ENCODE measurements around the gene RTRAF. TPM values are rescaled to one million over a fixed set of nuclear protein-coding genes. Genes with fewer than 3 reads are reported as not detected.

Gene RTRAF
- total RNA-seq, 1 experiment from 2014 or later = 190 TPM

DNA sequence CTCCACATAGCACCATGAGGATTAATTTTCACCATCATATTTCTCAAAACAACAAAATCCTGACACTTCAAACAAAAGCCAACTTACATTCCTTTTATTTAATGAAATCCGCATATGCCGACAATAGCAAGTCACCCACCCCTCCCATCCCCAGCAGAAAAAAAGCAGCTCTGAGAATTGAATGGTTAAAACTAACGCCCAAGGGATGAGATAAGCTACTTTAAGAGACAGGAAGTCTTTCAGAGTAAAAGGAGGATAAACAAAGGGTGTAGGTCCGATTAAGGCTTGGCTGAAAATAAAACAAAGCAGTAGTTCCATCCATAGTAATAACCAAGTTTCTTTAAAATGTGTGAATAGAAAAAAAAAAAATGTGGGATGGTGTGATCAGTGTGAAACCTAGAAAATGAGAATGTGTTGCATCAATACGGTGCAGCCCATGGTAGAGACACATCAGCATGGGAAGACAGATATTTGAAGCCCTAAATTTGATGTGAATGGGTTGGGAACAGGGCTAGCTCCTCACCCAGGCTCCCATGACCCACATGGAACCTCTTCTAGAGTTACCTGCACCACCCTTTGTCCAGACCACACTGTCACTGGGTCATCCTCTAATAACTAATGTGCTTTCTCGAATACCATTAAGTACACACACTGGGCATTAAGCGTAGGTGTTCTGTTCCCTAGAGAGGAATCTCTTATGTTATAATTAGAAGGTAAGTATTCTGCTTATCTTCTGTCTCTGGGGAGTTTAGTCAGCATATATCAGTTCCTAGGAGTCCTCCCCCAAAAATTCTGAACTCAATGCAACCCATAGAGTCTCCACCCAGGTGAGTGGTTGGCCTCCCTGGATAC lies 31.7 kb downstream of the RTRAF start:
- no TSS peak for BruUV-seq (replicated peaks)
- POLR2A ChIA-PET = no interaction called here
- intact Hi-C loops (cut with micrococcal nuclease) = no loop called here
- ATAC-seq (no peak), DNase-seq (ENCODE audit: low read depth, low spot score) (no peak)
- H3K36me3 ChIP-seq (ENCODE audit: control insufficient read depth in 1 of 2, insufficient read depth in 2 of 2, low read length in 2 of 2) = no peaks in the 10 kb centered on the region
- H3K27ac ChIP-seq (ENCODE audit: low read depth, low read length) = no peak overlapping the region
- H3K9me3 ChIP-seq (ENCODE audit: control insufficient read depth in 1 of 2, insufficient read depth in 1 of 2, low read depth in 1 of 2, low read length in 2 of 2) = no peaks in the 10 kb centered on the region
- no peaks in the 10 kb centered on the region for H3K9me2 ChIP-seq (ENCODE audit: insufficient read depth)
- H3K9ac ChIP-seq (ENCODE audit: low read length) = no peak overlapping the region
- TF ChIP-seq EZH2 (IDR thresholded peaks at IDR 0.05) = no peak
- H2AFZ ChIP-seq (ENCODE audit: low read depth, low read length, poor library complexity, severe bottlenecking) = no peak overlapping the region
- CTCF ChIA-PET = no interaction called here
- H3K27me3 ChIP-seq (ENCODE audit: insufficient read depth, low read length) = peaks cover 6% of the 10 kb centered on the region; the same call in 1 of the 2 replicates
- H3K4me2 ChIP-seq (ENCODE audit: low read length) = no peak overlapping the region
- no peak overlapping the region for H3K4me3 ChIP-seq (replicated peaks in 1 of 2; ENCODE audit: low read depth in 1 of 2, low read length in 2 of 2)
- no peaks in the 10 kb centered on the region for H3K79me2 ChIP-seq (ENCODE audit: insufficient read depth, low read length)
- no peaks in the 10 kb centered on the region for H3K4me1 ChIP-seq (ENCODE audit: control insufficient read depth in 1 of 2, insufficient read depth in 2 of 2, low read length in 2 of 2)
- no peaks in the 10 kb centered on the region for H4K20me1 ChIP-seq (ENCODE audit: insufficient read depth)
- RAD21 ChIA-PET (ENCODE audit: low non-redundant PET in 1 of 2, low total read pairs in 2 of 2, uncharacterized antibody in 2 of 2, unreplicated experiment in 2 of 2) = no interaction called here

DNA sequence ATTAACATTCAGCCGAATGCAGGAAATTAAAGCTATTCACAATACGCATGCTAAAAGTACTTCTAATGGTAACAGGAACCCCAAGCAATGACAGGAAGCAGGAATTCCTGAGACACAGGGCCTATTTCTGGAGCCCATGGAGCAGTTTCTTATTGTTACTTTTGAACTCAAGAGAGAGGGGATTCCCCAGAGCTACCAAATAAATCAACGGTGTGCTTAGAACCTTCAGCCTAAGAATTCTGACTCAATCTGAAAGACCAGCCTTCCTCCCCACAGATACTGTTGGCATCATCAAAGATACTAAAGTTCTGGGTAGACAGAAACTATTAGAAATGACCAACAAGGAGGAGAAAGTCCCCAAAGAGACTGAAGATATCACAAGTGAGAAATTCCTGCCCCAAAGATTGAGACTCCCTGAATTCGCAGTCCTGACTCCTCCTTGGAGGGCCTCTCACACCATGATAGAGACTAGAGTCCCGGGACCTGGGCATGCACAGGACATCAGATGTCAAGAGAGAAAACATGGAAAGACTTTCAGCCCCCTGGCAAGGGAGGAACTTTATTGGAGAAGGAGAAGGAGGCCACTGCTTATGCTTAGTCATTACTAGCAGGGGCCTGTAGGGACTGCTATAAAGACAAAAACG lies 32.7 kb downstream of the RTRAF start:
- no peak overlapping the region for H3K27ac ChIP-seq (ENCODE audit: low read depth, low read length)
- no peak overlapping the region for H3K4me3 ChIP-seq (replicated peaks in 1 of 2; ENCODE audit: low read depth in 1 of 2, low read length in 2 of 2)
- ChIA-PET POLR2A (no interaction called here), CTCF (interaction anchor here (0.8 kb wide), 1 partner anchor 22 kb away, joined by 3 read pairs; no protein-coding TSS in a partner anchor), RAD21 (ENCODE audit: low non-redundant PET in 1 of 2, low total read pairs in 2 of 2, uncharacterized antibody in 2 of 2, unreplicated experiment in 2 of 2) (no interaction called here)
- intact Hi-C loops (cut with micrococcal nuclease) = no loop called here
- no peak overlapping the region for H3K9ac ChIP-seq (ENCODE audit: low read length)
- TF ChIP-seq, protein P1, sequence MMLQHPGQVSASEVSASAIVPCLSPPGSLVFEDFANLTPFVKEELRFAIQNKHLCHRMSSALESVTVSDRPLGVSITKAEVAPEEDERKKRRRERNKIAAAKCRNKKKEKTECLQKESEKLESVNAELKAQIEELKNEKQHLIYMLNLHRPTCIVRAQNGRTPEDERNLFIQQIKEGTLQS (IDR thresholded peaks at IDR 0.05) = no peak
- TF ChIP-seq, protein P2, sequence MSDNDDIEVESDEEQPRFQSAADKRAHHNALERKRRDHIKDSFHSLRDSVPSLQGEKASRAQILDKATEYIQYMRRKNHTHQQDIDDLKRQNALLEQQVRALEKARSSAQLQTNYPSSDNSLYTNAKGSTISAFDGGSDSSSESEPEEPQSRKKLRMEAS (IDR thresholded peaks at IDR 0.05) = no peak
- no peak for TF ChIP-seq FOSL1 (IDR thresholded peaks at IDR 0.05; ENCODE audit: low read depth)
- no peak for TF ChIP-seq CBX3 (IDR thresholded peaks at IDR 0.05; ENCODE audit: low read depth)
- TF ChIP-seq POLR2AphosphoS5 (IDR thresholded peaks at IDR 0.05; ENCODE audit: low read depth, low read length) = no peak
- no peak for TF ChIP-seq JUND (IDR thresholded peaks at IDR 0.05)
- H3K4me1 ChIP-seq (ENCODE audit: control insufficient read depth in 1 of 2, insufficient read depth in 2 of 2, low read length in 2 of 2) = no peaks in the 10 kb centered on the region
- ATAC-seq = no peak
- no TSS peak for BruUV-seq (replicated peaks)
- DNase-seq (ENCODE audit: low read depth, low spot score) = no peak
- H3K9me2 ChIP-seq (ENCODE audit: insufficient read depth) = no peaks in the 10 kb centered on the region
- no peaks in the 10 kb centered on the region for H3K36me3 ChIP-seq (ENCODE audit: control insufficient read depth in 1 of 2, insufficient read depth in 2 of 2, low read length in 2 of 2)
- H3K79me2 ChIP-seq (ENCODE audit: insufficient read depth, low read length) = no peaks in the 10 kb centered on the region
- H3K27me3 ChIP-seq (ENCODE audit: insufficient read depth, low read length) = peaks cover under 1% of the 10 kb centered on the region; the same call in 1 of the 2 replicates
- no peaks in the 10 kb centered on the region for H4K20me1 ChIP-seq (ENCODE audit: insufficient read depth)
- H2AFZ ChIP-seq (ENCODE audit: low read depth, low read length, poor library complexity, severe bottlenecking) = no peak overlapping the region
- no peak overlapping the region for H3K4me2 ChIP-seq (ENCODE audit: low read length)
- no peaks in the 10 kb centered on the region for H3K9me3 ChIP-seq (ENCODE audit: control insufficient read depth in 1 of 2, insufficient read depth in 1 of 2, low read depth in 1 of 2, low read length in 2 of 2)

Data from HCT116 (cell line).